Measurements from ENCODE around the gene PRR5L. TPM values are rescaled to one million over a fixed set of nuclear protein-coding genes. Genes with fewer than 3 reads are reported as not detected.
"Not testable (repeated sequence)": the region's sequence is repeated elsewhere in the genome, so short reads cannot be mapped to it uniquely, and the experiment has no call there.

PRR5L gene
- total RNA-seq, 2 experiments from 2014 or later, result 7.0 to 8.1 TPM

DNA sequence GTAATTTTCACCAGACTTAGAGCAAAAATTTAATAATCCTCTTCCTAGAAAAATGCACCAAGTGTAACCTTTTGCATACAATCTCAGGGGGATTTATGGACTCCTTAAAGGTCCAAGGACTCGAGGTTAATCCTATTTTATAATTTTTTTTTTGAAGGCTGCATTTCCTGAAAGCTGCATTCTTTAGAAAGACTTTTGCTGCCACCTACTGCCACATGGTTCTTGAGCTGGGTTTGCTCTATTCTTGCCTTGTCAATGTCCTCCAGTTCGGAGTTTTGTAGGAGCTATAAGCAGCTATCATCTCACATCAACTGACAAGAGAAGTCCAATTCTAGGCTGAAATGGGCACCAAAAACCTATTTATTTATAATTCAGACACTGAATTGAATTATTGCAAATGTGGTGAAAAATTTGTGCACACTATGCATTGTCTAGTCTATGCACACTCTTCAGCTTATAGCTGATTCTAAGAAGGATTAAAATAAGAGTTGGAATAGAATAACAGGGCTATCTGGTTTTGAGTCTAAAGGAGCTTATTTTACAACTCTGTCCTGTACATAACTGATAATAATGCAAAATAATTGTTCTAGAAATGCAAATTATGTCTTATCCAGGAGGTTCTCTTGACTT is 182.7 kb downstream of the PRR5L start:
- H3K4me1 Mint-ChIP-seq (ENCODE audit: low read depth), result peaks cover 4% of the 10 kb centered on the region
- H3K36me3 Mint-ChIP-seq (ENCODE audit: low read depth), result peaks cover 10% of the 10 kb centered on the region
- intact Hi-C loops (cut with micrococcal nuclease), result loop anchor here (1.0 to 5.0 kb wide), 2 partner anchors 127 to 187 kb away; no protein-coding TSS in a partner anchor
- ChIA-PET POLR2A (interaction anchor here (0.6 to 2.3 kb wide), 5 partner anchors 9 to 190 kb away, joined by 3 to 6 read pairs (median 4); no protein-coding TSS in a partner anchor), CTCF (interaction anchor here (0.6 to 5.7 kb wide), 28 partner anchors 9 to 657 kb away, joined by 3 to 177 read pairs (median 6); partner anchors contain the start of genes PRR5L and TRAF6)
- H3K9me3 Mint-ChIP-seq, result peaks cover 2% of the 10 kb centered on the region
- TF ChIP-seq, protein P1, sequence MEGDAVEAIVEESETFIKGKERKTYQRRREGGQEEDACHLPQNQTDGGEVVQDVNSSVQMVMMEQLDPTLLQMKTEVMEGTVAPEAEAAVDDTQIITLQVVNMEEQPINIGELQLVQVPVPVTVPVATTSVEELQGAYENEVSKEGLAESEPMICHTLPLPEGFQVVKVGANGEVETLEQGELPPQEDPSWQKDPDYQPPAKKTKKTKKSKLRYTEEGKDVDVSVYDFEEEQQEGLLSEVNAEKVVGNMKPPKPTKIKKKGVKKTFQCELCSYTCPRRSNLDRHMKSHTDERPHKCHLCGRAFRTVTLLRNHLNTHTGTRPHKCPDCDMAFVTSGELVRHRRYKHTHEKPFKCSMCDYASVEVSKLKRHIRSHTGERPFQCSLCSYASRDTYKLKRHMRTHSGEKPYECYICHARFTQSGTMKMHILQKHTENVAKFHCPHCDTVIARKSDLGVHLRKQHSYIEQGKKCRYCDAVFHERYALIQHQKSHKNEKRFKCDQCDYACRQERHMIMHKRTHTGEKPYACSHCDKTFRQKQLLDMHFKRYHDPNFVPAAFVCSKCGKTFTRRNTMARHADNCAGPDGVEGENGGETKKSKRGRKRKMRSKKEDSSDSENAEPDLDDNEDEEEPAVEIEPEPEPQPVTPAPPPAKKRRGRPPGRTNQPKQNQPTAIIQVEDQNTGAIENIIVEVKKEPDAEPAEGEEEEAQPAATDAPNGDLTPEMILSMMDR (IDR thresholded peaks at IDR 0.05), result peak; percentile 51
- ATAC-seq (peak; percentile 37), DNase-seq (peak; percentile 60)
- H3K27me3 Mint-ChIP-seq, result no peaks in the 10 kb centered on the region
- no peak overlapping the region for H3K27ac Mint-ChIP-seq
- no peak overlapping the region for H3K4me3 Mint-ChIP-seq

GRCh38 chr11:36480833-36481232 is 184.7 kb downstream of the PRR5L start:
- H3K4me1 Mint-ChIP-seq (ENCODE audit: low read depth), result peaks cover 6% of the 10 kb centered on the region
- H3K36me3 Mint-ChIP-seq (ENCODE audit: low read depth), result peaks cover 20% of the 10 kb centered on the region
- H3K4me3 Mint-ChIP-seq, result no peak overlapping the region
- intact Hi-C loops (cut with micrococcal nuclease), result no loop called here
- ATAC-seq (no peak), DNase-seq (no peak)
- CTCF ChIA-PET, result interaction anchor here (0.8 to 5.7 kb wide), 4 partner anchors 12 to 185 kb away, joined by 3 to 177 read pairs (median 30); partner anchors contain the start of gene PRR5L
- no peak overlapping the region for H3K27ac Mint-ChIP-seq
- TF ChIP-seq, protein P1 (IDR thresholded peaks at IDR 0.05), result no peak
- POLR2A ChIA-PET, result no interaction called here
- no peaks in the 10 kb centered on the region for H3K27me3 Mint-ChIP-seq
- peaks cover 2% of the 10 kb centered on the region for H3K9me3 Mint-ChIP-seq

DNA sequence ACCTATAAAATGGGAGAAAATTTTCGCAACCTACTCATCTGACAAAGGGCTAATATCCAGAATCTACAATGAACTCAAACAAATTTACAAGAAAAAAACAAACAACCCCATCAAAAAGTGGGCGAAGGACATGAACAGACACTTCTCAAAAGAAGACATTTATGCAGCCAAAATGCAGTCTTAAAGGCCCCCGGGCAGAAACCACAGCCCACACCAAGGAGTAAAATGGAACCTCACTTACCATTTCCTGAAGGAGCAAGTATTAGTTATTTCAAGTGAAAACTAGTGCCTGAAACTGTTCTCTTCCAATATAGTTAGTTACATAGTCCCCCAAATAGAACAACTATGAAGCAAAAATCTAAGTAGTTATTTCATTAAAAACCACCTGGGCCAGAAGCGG is 187.0 kb downstream of the PRR5L start:
- H3K27me3 Mint-ChIP-seq; H3K9me3 Mint-ChIP-seq; intact Hi-C loops (cut with micrococcal nuclease); H3K27ac Mint-ChIP-seq; POLR2A ChIA-PET; DNase-seq; H3K4me3 Mint-ChIP-seq; CTCF ChIA-PET; ATAC-seq: not testable (repeated sequence)
- peaks cover 16% of the 10 kb centered on the region for H3K4me1 Mint-ChIP-seq (ENCODE audit: low read depth)
- H3K36me3 Mint-ChIP-seq (ENCODE audit: low read depth), result peaks cover 24% of the 10 kb centered on the region

GRCh38 chr11:36485298-36486002 is 189.4 kb downstream of the PRR5L start:
- POLR2A ChIA-PET, result no interaction called here
- intact Hi-C loops (cut with micrococcal nuclease), result no loop called here
- TF ChIP-seq, protein P1 (IDR thresholded peaks at IDR 0.05), result no peak
- Mint-ChIP-seq H3K9me3 (peaks cover 2% of the 10 kb centered on the region), H3K36me3 (ENCODE audit: low read depth) (peaks cover 28% of the 10 kb centered on the region), H3K27me3 (no peaks in the 10 kb centered on the region), H3K4me1 (ENCODE audit: low read depth) (peaks cover 24% of the 10 kb centered on the region), H3K4me3 (no peak overlapping the region), H3K27ac (no peak overlapping the region)
- CTCF ChIA-PET, result interaction anchor here (1.1 to 1.4 kb wide), 3 partner anchors 9 to 262 kb away, joined by 3 to 5 read pairs (median 3); no protein-coding TSS in a partner anchor
- ATAC-seq, result no peak
- DNase-seq, result no peak

DNA sequence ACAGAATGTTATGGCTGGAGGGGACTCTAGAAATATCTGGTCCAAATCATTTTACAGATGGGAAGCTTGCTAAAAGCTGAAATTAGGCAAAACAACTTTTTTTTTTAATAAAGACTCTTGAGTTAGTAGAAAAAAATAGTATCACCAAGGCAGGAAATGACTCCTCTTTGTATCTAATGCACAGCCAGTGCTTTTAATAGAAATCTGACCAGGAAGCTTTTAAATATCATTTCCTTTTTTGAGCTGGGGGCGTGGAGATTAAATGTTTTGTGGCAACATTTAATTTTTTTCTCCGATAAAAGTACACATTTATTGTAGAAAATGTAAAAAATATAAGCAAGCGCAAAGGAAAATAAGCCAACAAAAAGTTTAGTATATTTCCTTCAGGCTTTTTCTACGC is 191.5 kb downstream of the PRR5L start:
- H3K36me3 Mint-ChIP-seq (ENCODE audit: low read depth), result peaks cover 39% of the 10 kb centered on the region
- CTCF ChIA-PET, result interaction anchor here (2.0 to 9.7 kb wide), 4 partner anchors 9 to 196 kb away, joined by 6 to 163 read pairs (median 16); partner anchors contain the start of genes COMMD9, PRR5L and TRAF6
- no peak for ATAC-seq
- H3K27me3 Mint-ChIP-seq, result no peaks in the 10 kb centered on the region
- POLR2A ChIA-PET, result interaction anchor here (0.6 to 1.3 kb wide), 3 partner anchors 9 to 53 kb away, joined by 3 read pairs; no protein-coding TSS in a partner anchor
- DNase-seq, result no peak
- no peak overlapping the region for H3K4me3 Mint-ChIP-seq
- intact Hi-C loops (cut with micrococcal nuclease), result no loop called here
- TF ChIP-seq, protein P1 (IDR thresholded peaks at IDR 0.05), result no peak
- H3K4me1 Mint-ChIP-seq (ENCODE audit: low read depth), result peaks cover 26% of the 10 kb centered on the region
- peak overlapping the region; percentile 19 for H3K27ac Mint-ChIP-seq
- peaks cover 2% of the 10 kb centered on the region for H3K9me3 Mint-ChIP-seq

Measured in activated CD8-positive, alpha-beta T cell treated with anti-CD3 and anti-CD28 coated beads for 36 hours (primary cell).